BE2C (cell line): ENCODE data around the gene HOXC5.

Source experiments
- DNase-seq: peaks from one replicate; pipeline ENCODE4 v3.0.0-alpha.2; 2020
- H3K27me3 ChIP-seq: fragments of 250-450 bp; sonication (Bioruptor Pico); 2 replicates; pipeline ENCODE4 v1.5.1; 2020; ENCODE audit warnings: mild to moderate bottlenecking
- H3K36me3 ChIP-seq: fragments of 250-450 bp; sonication (Bioruptor Pico); 2 replicates; pipeline ENCODE4 v1.5.1; 2020; ENCODE audit warnings: mild to moderate bottlenecking
- H3K4me1 ChIP-seq: fragments of 250-450 bp; sonication (Bioruptor Pico); 2 replicates; pipeline ENCODE4 v1.5.1; 2020
- H3K4me3 ChIP-seq: 2 replicates; pipeline ENCODE4 v1.5.1; 2011; ENCODE audit warnings: low read depth, low read length
- H3K9me3 ChIP-seq: fragments of 250-450 bp; sonication (Bioruptor Pico); 2 replicates; pipeline ENCODE4 v1.5.1; 2020
- TF ChIP-seq, protein P1 (sequence below): IDR thresholded peaks from 2 replicates; pipeline ENCODE4 v1.5.1; 2012; ENCODE audit warnings: mild to moderate bottlenecking, low read depth, low read length

Gene HOXC5

GRCh38 chr12:54034785-54035310, 2.0 kb downstream of the HOXC5 start:
- H3K4me1 ChIP-seq = peaks cover 28% of the 10 kb centered on the region
- no peaks in the 10 kb centered on the region for H3K36me3 ChIP-seq
- no peaks in the 10 kb centered on the region for H3K9me3 ChIP-seq
- H3K4me3 ChIP-seq = no peak overlapping the region
- no peaks in the 10 kb centered on the region for H3K27me3 ChIP-seq
- no peak for DNase-seq
- TF ChIP-seq, protein P1, sequence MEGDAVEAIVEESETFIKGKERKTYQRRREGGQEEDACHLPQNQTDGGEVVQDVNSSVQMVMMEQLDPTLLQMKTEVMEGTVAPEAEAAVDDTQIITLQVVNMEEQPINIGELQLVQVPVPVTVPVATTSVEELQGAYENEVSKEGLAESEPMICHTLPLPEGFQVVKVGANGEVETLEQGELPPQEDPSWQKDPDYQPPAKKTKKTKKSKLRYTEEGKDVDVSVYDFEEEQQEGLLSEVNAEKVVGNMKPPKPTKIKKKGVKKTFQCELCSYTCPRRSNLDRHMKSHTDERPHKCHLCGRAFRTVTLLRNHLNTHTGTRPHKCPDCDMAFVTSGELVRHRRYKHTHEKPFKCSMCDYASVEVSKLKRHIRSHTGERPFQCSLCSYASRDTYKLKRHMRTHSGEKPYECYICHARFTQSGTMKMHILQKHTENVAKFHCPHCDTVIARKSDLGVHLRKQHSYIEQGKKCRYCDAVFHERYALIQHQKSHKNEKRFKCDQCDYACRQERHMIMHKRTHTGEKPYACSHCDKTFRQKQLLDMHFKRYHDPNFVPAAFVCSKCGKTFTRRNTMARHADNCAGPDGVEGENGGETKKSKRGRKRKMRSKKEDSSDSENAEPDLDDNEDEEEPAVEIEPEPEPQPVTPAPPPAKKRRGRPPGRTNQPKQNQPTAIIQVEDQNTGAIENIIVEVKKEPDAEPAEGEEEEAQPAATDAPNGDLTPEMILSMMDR = no peak

DNA sequence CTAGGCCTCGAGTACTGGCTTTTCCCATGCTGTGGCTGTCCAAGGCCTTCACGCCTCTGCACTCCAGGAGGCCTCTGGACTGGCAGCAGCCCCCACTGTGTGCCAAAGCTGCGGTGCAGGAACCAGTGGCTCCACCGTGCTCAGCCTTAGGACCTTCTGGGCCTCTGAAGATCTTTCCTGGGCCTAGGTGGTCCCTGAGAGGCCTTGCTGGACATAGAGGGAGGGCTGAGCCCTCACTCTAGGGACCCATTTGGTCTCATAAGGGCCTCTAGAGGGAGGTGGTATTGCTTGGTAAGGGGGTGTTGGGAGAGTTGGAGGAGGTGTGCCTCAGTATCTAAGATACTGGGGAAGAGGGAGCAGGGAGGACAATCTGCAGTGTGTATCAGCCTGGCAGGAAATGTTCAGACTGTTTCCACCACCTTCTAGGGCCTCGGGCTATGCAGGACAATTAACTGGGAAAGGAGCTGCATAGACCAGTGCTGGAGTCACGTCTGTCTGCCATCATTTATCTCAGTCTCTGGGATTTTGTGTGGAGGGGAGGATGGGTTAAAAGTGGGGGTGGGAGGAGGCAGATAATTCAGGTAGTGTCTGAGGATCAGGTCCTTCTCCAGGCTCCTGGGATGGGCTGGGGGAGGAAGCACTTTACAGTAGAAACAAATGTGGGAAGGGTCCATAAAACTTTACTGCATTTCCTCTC, 2.9 kb downstream of the HOXC5 start:
- H3K9me3 ChIP-seq = no peaks in the 10 kb centered on the region
- H3K4me3 ChIP-seq = no peak overlapping the region
- TF ChIP-seq, protein P1 = no peak
- H3K27me3 ChIP-seq = no peaks in the 10 kb centered on the region
- peaks cover 32% of the 10 kb centered on the region for H3K4me1 ChIP-seq
- no peaks in the 10 kb centered on the region for H3K36me3 ChIP-seq
- peak; percentile 62 for DNase-seq

DNA sequence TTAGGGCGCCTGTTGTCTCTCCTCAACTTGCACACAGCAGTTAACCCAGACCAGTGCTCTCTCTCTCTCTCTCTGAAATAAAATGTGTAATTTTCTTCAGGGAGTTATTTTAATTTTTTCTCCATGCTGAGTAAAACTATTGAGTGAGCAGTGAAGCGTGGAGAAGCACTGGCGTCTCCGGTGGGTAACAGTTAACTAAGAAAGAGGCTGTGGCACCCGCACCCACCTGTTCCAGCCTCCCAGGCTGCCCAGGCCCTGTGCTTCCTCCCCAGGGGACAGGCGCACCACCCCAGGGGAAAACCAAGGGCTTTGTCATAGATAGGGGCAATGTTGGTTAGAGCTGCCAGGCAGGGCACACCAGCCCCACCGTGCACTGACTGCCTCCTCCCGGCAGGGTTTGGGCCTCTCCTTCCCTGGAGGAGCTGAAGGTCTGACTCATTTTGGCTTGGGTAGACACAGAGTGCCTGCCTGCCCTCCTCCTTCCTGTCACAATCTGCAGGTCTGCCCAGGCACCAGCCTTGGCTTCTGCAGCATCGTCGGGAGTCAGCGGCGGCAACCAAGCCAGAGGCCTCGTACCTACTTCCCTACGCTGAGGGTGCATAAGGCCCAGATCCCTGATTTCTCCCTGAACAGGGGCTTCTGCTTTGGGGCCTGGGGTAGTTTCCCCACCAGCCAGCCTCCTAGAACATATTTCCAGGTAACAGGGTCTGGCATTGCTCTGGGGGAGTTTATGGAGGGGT, 3.9 kb downstream of the HOXC5 start:
- Histone ChIP-seq H3K9me3 (no peaks in the 10 kb centered on the region), H3K27me3 (no peaks in the 10 kb centered on the region), H3K36me3 (no peaks in the 10 kb centered on the region), H3K4me3 (no peak overlapping the region), H3K4me1 (peaks cover 35% of the 10 kb centered on the region)
- DNase-seq = peak; percentile 77
- TF ChIP-seq, protein P1 = peak; percentile 38

GRCh38 chr12:54037360-54038283, 4.8 kb downstream of the HOXC5 start:
- Histone ChIP-seq H3K27me3 (no peaks in the 10 kb centered on the region), H3K36me3 (no peaks in the 10 kb centered on the region), H3K4me3 (no peak overlapping the region), H3K9me3 (no peaks in the 10 kb centered on the region), H3K4me1 (peaks cover 39% of the 10 kb centered on the region)
- no peak for DNase-seq
- TF ChIP-seq, protein P1 = no peak

- H3K4me3 ChIP-seq = no peak overlapping the region
- TF ChIP-seq, protein P1 = no peak
- H3K27me3 ChIP-seq = no peaks in the 10 kb centered on the region
These were observed 5.5 kb downstream of the HOXC5 start for GRCh38 chr12:54038284-54038870.

More at GRCh38 chr12:54038284-54038870, 5.5 kb downstream of the HOXC5 start:
- Histone ChIP-seq H3K9me3 (no peaks in the 10 kb centered on the region), H3K4me1 (peaks cover 43% of the 10 kb centered on the region), H3K36me3 (no peaks in the 10 kb centered on the region)
- no peak for DNase-seq
